Kidney glomerular epithelial cell (primary cell): ENCODE data around the gene USP13.
"Not testable (repeated sequence)": the region's sequence is repeated elsewhere in the genome, so short reads cannot be mapped to it uniquely, and the experiment has no call there.

Experiments
- DNase-seq: peaks from one replicate; lab custom pipeline; 2025; lab: John Stamatoyannopoulos, UW

The USP13 gene

GRCh38 chr3:179655236-179655635, 2.4 kb downstream of the USP13 start:
- DNase-seq, result no peak

- no peak for DNase-seq
Measured at GRCh38 chr3:179658606-179659005, 5.8 kb downstream of the USP13 start.

- DNase-seq, result no peak
Measured at GRCh38 chr3:179660872-179661271, 8.0 kb downstream of the USP13 start.

GRCh38 chr3:179661777-179662176, 8.9 kb downstream of the USP13 start:
- DNase-seq, result no peak

GRCh38 chr3:179663093-179663492, 10.3 kb downstream of the USP13 start:
- no peak for DNase-seq

- no peak for DNase-seq
Measured at GRCh38 chr3:179666030-179666429, 13.2 kb downstream of the USP13 start.

- DNase-seq, result no peak
Measured at GRCh38 chr3:179666436-179667035, 13.7 kb downstream of the USP13 start.

GRCh38 chr3:179668429-179668828, 15.6 kb downstream of the USP13 start:
- no peak for DNase-seq

GRCh38 chr3:179670311-179670710, 17.5 kb downstream of the USP13 start:
- no peak for DNase-seq

DNA sequence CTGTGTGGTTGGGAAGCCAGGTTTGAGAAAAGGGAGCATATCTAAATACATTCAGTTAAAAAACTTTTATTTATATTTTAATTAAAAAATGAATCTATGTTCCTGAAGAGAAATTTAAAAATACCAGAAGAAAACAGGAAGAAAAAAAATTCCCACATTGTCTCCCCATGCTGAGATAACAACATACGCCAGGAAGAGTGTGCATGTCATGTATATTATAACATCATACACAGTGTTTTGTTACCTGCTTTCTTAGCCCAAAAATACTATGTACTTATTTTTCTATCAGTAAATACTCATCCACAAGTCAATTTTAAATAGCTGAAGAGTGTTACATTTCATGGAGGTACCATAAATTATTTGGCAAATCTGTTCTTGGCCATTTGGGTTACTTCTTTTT, 18.5 kb downstream of the USP13 start:
- DNase-seq, result no peak

DNA sequence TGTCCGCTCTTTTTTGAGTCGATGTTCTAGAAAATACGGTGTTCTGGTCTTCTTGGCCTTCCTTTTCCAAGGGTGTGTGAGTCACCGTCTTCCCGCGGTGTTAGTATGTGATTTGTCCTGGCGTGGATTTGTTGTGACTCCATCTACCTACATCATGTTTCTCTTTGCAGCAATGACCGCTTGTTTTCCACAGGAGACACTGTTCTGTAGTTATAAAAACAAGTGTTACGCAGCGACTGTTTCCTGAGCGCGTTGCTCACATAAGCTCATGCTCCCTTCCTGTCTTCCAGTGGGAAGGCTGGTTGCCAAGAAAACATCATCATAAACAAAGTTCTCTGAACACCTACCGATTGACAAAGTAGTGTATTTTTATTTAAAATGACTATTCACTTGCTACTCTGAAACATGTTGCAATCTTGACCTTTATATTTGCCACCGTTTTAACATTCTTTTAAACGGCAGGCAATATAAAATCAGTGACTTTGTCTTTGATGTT, 19.0 kb downstream of the USP13 start:
- DNase-seq, result no peak

GRCh38 chr3:179672918-179673317, 20.1 kb downstream of the USP13 start:
- DNase-seq, result no peak

DNA sequence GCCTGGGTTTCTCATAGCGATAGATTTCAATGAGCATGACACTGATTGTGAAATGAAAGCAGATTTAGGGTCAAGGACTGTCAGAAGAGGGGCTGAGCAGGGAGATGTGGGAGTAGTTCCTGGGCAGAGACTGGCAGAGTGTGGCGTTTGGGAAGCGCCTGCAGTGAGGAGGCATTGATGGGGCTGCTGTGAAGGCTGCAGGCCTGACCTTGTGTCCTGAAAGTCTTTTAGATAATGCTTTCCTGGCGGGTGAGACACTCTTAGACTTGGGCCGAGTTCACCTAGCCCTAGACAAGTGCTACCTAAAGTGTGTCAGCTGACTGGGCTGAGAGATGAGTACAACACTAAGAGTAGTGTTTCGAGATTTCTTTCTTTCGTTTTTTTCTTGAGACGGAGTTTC, 20.7 kb downstream of the USP13 start:
- DNase-seq, result no peak

- no peak for DNase-seq
Measured at GRCh38 chr3:179676081-179676480, 23.2 kb downstream of the USP13 start.

- DNase-seq, result no peak
Measured at GRCh38 chr3:179677884-179678283, 25.0 kb downstream of the USP13 start.

GRCh38 chr3:179681492-179682263, 28.8 kb downstream of the USP13 start:
- DNase-seq, result no peak

GRCh38 chr3:179682426-179683080, 29.7 kb downstream of the USP13 start:
- no peak for DNase-seq

DNA sequence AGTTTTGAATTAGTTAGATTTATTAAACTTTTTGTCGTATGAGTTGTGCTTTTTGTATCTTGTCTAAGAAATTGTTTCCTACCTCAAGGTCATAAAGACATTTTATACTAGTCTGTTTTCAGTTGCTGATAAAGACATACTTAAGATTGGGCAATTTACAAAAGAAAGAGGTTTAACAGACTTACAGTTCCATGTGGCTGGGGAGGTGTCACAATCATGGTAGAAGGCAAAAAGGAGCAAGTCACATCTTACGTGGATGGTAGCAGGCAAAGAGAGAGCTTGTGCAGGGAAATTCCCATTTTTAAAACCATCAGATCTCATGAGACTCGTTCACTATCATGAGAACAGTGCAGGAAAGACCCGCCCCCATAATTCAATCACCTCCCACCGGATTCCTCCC, 30.4 kb downstream of the USP13 start:
- DNase-seq, result not testable (repeated sequence)

GRCh38 chr3:179687967-179688535, 35.2 kb downstream of the USP13 start:
- no peak for DNase-seq

GRCh38 chr3:179688850-179689249, 36.0 kb downstream of the USP13 start:
- DNase-seq, result peak; percentile 31

- DNase-seq, result no peak
Measured at GRCh38 chr3:179694731-179695130, 41.9 kb downstream of the USP13 start.

GRCh38 chr3:179695672-179696313, 43.0 kb downstream of the USP13 start:
- DNase-seq, result no peak
